GM23338 (cell line): Measurements from ENCODE around the gene BMPR1B. TPM values are rescaled to one million over a fixed set of nuclear protein-coding genes. Genes with fewer than 3 reads are reported as not detected.

Experiments used
- ATAC-seq: fragments of 200-7000 bp; cut with Tn5 transposase; 3 replicates; pipeline ENCODE4 v1.9.1; 2020
- DNase-seq: peaks from one replicate; pipeline ENCODE4 v3.0.0-alpha.2; 2015; ENCODE audit warnings: low spot score
- H2AFZ ChIP-seq: fragments of 200-600 bp; sonication (generic); 2 replicates; pipeline ENCODE4 v1.8.0; 2016; ENCODE audit warnings: antibody characterized with exemption, mild to moderate bottlenecking, moderate library complexity
- H3F3A ChIP-seq: fragments of 200-600 bp; sonication (generic); replicated peaks from 2 replicates; pipeline ENCODE4 v1.8.0; 2017; ENCODE audit warnings: antibody characterized with exemption, mixed run types, low read depth
- H3K27ac ChIP-seq: fragments of 200-600 bp; sonication (generic); 2 replicates; pipeline ENCODE4 v1.6.1; 2016; ENCODE audit warnings: low read depth
- H3K27me3 ChIP-seq: fragments of 200-600 bp; sonication (generic); 2 replicates; pipeline ENCODE4 v1.8.0; 2016; ENCODE audit warnings: mild to moderate bottlenecking, mixed run types, moderate library complexity; ENCODE audit not compliant: insufficient read depth
- H3K36me3 ChIP-seq: fragments of 200-600 bp; sonication (generic); 2 replicates; pipeline ENCODE4 v1.8.0; 2016; ENCODE audit warnings: mild to moderate bottlenecking; ENCODE audit not compliant: insufficient read depth
- H3K4me1 ChIP-seq: fragments of 200-600 bp; sonication (generic); 2 replicates; pipeline ENCODE4 v1.8.0; 2016; ENCODE audit warnings: mild to moderate bottlenecking, moderate library complexity; ENCODE audit not compliant: insufficient read depth
- H3K4me2 ChIP-seq: fragments of 200-600 bp; sonication (generic); 2 replicates; pipeline ENCODE4 v1.7.1; 2017; ENCODE audit warnings: mixed run types
- H3K4me3 ChIP-seq: fragments of 200-600 bp; sonication (generic); 2 replicates; pipeline ENCODE4 v1.6.1; 2016; ENCODE audit warnings: mixed run types
- H3K79me2 ChIP-seq: fragments of 200-600 bp; sonication (generic); replicated peaks from 2 replicates; pipeline ENCODE4 v1.8.0; 2017; ENCODE audit warnings: mild to moderate bottlenecking; ENCODE audit not compliant: insufficient read depth
- H3K9me2 ChIP-seq: fragments of 200-600 bp; sonication (generic); 2 replicates; pipeline ENCODE4 v1.8.0; 2017; ENCODE audit not compliant: insufficient read depth
- H4K20me1 ChIP-seq: fragments of 200-600 bp; sonication (generic); replicated peaks from 2 replicates; pipeline ENCODE4 v1.8.0; 2017; ENCODE audit warnings: mild to moderate bottlenecking; ENCODE audit not compliant: insufficient read depth
- H3K27ac Mint-ChIP-seq: 2 replicates; pipeline ENCODE4 v1.8.0; 2020; ENCODE audit warnings: inconsistent platforms, mild to moderate bottlenecking, moderate library complexity, mixed read lengths
- H3K27me3 Mint-ChIP-seq: 3 replicates; pipeline ENCODE4 v1.8.0; 2022; ENCODE audit warnings: low read depth, mild to moderate bottlenecking, moderate library complexity, mixed read lengths, inconsistent platforms; ENCODE audit not compliant: insufficient read depth, poor library complexity
- H3K36me3 Mint-ChIP-seq: 3 replicates; pipeline ENCODE4 v1.8.0; 2021; ENCODE audit warnings: low read depth, mild to moderate bottlenecking, inconsistent platforms, moderate library complexity, mixed read lengths
- H3K4me1 Mint-ChIP-seq: 3 replicates; pipeline ENCODE4 v1.8.0; 2020; ENCODE audit warnings: mild to moderate bottlenecking, inconsistent platforms, mixed read lengths
- H3K4me3 Mint-ChIP-seq: 3 replicates; pipeline ENCODE4 v1.8.0; 2021; ENCODE audit warnings: moderate library complexity, mild to moderate bottlenecking, inconsistent platforms, mixed read lengths
- H3K9me3 Mint-ChIP-seq: 3 replicates; pipeline ENCODE4 v1.8.0; 2020; ENCODE audit warnings: moderate library complexity, mild to moderate bottlenecking, inconsistent platforms, mixed read lengths
- CREB1 ChIP-seq: fragments of 250-450 bp; sonication (Bioruptor Pico); IDR thresholded peaks from 2 replicates; pipeline ENCODE4 v1.5.0; 2020; ENCODE audit warnings: low read depth, mild to moderate bottlenecking, moderate library complexity
- EZH2 ChIP-seq: fragments of 200-600 bp; sonication (generic); IDR thresholded peaks from one replicate; pipeline ENCODE4 v1.8.0; 2017; ENCODE audit warnings: antibody characterized with exemption, mild to moderate bottlenecking, low read depth; ENCODE audit not compliant: unreplicated experiment
- EZH2phosphoT487 ChIP-seq: fragments of 200-600 bp; sonication (generic); IDR thresholded peaks from one replicate; pipeline ENCODE4 v1.8.1; 2018; ENCODE audit warnings: antibody characterized with exemption; ENCODE audit not compliant: unreplicated experiment
- JUNB ChIP-seq: IDR thresholded peaks from one replicate; pipeline ENCODE4 v1.6.1; 2016; ENCODE audit warnings: antibody characterized with exemption; ENCODE audit not compliant: unreplicated experiment
- NANOG ChIP-seq: IDR thresholded peaks from 2 replicates; pipeline ENCODE4 v1.6.1; 2016; ENCODE audit warnings: antibody characterized with exemption, borderline replicate concordance
- POLR2AphosphoS5 ChIP-seq: IDR thresholded peaks from 2 replicates; pipeline ENCODE4 v1.6.1; 2016; ENCODE audit warnings: antibody characterized with exemption, low read depth
- STAT1 ChIP-seq: IDR thresholded peaks from one replicate; pipeline ENCODE4 v1.6.1; 2016; ENCODE audit warnings: antibody characterized with exemption; ENCODE audit not compliant: unreplicated experiment
- ZNF114 ChIP-seq: fragments of 250-450 bp; sonication (Bioruptor Pico); IDR thresholded peaks from 2 replicates; pipeline ENCODE4 v1.5.0; 2020; ENCODE audit warnings: mild to moderate bottlenecking, moderate library complexity
- ZNF331 ChIP-seq: fragments of 250-450 bp; sonication (Bioruptor Pico); IDR thresholded peaks from 2 replicates; pipeline ENCODE4 v1.5.0; 2020; ENCODE audit warnings: low read depth, mild to moderate bottlenecking, moderate library complexity
- polyA plus RNA-seq: library from polyadenylated mRNA; unstranded; fragments of >200 nt; fragmentation: Nextera tagmentation; extraction: Ambion mirVana; gene quantifications from 2 replicates; pipeline ENCODE4 v1.2.1, GENCODE V29; 2016
- total RNA-seq: library from RNA; depleted of rRNA; stranded (reverse); fragments of >200 nt; shearing (Covaris generic); gene quantifications from 2 replicates; pipeline ENCODE4 v1.2.3, GENCODE V29; 2014
- TF ChIP-seq, protein P1 (sequence below): IDR thresholded peaks from one replicate; pipeline ENCODE4 v1.6.1; 2018; ENCODE audit warnings: antibody characterized with exemption; ENCODE audit not compliant: unreplicated experiment
- TF ChIP-seq, protein P2 (sequence below), 2 experiments: fragments of 200-600 bp in 1 of 2; sonication (generic) in 1 of 2; conservative IDR thresholded peaks; 2 replicates each; pipeline versions ENCODE4 v1.5.1 to v1.6.1; 2016 to 2017; ENCODE audit warnings: antibody characterized with exemption in 2 of 2, low read depth in 2 of 2, mild to moderate bottlenecking in 2 of 2, moderate library complexity in 1 of 2
- TF ChIP-seq, protein P3 (sequence below): IDR thresholded peaks from 2 replicates; pipeline ENCODE4 v1.6.1; 2016; ENCODE audit warnings: antibody characterized with exemption
- TF ChIP-seq, protein P4 (sequence below): fragments of 250-450 bp; sonication (Bioruptor Pico); IDR thresholded peaks from 2 replicates; pipeline ENCODE4 v1.5.0; 2020; ENCODE audit warnings: mild to moderate bottlenecking, moderate library complexity

BMPR1B gene
- total and polyA plus RNA-seq, 2 experiments from 2014 or later, result 0.48 to 1.0 TPM

DNA sequence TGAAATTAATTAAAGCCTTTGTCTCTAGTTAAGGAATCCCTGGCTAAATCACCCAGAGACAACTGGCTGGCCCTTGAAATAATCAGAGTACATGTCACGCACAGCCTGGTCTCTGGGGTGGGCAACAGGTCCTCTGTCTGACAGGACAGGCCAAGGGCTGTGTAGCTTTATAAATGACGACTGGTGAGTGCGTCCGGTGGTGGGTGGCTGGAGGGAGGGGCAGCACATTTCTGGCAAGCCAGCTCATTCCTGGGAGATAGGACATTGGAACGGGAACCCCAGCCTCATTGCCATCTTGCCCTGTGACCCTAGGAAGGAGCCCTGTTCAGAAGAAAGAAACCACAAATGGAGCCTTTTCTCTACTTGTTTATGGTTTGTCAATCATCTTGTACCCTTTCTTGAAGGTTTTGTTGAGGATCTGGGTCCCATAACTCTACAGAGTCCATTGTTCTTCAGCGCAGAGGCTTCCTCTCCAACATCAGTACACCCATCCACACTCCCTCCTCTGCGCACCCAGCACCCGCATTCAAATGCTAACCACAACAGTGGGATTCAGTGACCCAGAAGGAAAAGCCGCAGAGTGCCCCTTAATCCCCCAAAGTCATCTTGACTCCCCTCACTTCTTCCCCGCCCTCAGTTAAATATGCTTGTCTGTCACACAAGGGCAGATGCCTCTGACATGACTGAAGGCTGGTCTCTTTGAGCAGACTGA, 422.9 kb downstream of the BMPR1B start:
- Histone ChIP-seq H3K36me3 (no peaks in the 10 kb centered on the region), H3F3A (no peaks in the 10 kb centered on the region), H3K4me3 (0 out of 2 replicates have a peak overlapping the region, but pooled peaks have one; percentile 26), H4K20me1 (no peaks in the 10 kb centered on the region), H3K4me2 (0 out of 2 replicates have a peak overlapping the region, but pooled peaks have one; percentile 60), H3K79me2 (no peaks in the 10 kb centered on the region), H3K27me3 (no peaks in the 10 kb centered on the region), H2AFZ (peak overlapping the region; percentile 59), H3K9me2 (no peaks in the 10 kb centered on the region), H3K4me1 (peaks cover 12% of the 10 kb centered on the region), H3K27ac (no peak overlapping the region)
- Mint-ChIP-seq H3K4me1 (peaks cover 18% of the 10 kb centered on the region), H3K36me3 (peaks cover 18% of the 10 kb centered on the region), H3K27ac (no peak overlapping the region), H3K27me3 (peaks cover 10% of the 10 kb centered on the region), H3K9me3 (peaks cover 19% of the 10 kb centered on the region), H3K4me3 (no peak overlapping the region)
- ATAC-seq, result peak; percentile 73
- TF ChIP-seq EZH2phosphoT487 (no peak), ZNF331 (no peak), EZH2 (no peak), NANOG (no peak), ZNF114 (CRISPR knock-in tag) (no peak), JUNB (no peak), POLR2AphosphoS5 (no peak), CREB1 (CRISPR knock-in tag) (no peak), STAT1 (no peak)
- TF ChIP-seq, protein P1, sequence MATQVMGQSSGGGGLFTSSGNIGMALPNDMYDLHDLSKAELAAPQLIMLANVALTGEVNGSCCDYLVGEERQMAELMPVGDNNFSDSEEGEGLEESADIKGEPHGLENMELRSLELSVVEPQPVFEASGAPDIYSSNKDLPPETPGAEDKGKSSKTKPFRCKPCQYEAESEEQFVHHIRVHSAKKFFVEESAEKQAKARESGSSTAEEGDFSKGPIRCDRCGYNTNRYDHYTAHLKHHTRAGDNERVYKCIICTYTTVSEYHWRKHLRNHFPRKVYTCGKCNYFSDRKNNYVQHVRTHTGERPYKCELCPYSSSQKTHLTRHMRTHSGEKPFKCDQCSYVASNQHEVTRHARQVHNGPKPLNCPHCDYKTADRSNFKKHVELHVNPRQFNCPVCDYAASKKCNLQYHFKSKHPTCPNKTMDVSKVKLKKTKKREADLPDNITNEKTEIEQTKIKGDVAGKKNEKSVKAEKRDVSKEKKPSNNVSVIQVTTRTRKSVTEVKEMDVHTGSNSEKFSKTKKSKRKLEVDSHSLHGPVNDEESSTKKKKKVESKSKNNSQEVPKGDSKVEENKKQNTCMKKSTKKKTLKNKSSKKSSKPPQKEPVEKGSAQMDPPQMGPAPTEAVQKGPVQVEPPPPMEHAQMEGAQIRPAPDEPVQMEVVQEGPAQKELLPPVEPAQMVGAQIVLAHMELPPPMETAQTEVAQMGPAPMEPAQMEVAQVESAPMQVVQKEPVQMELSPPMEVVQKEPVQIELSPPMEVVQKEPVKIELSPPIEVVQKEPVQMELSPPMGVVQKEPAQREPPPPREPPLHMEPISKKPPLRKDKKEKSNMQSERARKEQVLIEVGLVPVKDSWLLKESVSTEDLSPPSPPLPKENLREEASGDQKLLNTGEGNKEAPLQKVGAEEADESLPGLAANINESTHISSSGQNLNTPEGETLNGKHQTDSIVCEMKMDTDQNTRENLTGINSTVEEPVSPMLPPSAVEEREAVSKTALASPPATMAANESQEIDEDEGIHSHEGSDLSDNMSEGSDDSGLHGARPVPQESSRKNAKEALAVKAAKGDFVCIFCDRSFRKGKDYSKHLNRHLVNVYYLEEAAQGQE, result no peak
- TF ChIP-seq, protein P2, sequence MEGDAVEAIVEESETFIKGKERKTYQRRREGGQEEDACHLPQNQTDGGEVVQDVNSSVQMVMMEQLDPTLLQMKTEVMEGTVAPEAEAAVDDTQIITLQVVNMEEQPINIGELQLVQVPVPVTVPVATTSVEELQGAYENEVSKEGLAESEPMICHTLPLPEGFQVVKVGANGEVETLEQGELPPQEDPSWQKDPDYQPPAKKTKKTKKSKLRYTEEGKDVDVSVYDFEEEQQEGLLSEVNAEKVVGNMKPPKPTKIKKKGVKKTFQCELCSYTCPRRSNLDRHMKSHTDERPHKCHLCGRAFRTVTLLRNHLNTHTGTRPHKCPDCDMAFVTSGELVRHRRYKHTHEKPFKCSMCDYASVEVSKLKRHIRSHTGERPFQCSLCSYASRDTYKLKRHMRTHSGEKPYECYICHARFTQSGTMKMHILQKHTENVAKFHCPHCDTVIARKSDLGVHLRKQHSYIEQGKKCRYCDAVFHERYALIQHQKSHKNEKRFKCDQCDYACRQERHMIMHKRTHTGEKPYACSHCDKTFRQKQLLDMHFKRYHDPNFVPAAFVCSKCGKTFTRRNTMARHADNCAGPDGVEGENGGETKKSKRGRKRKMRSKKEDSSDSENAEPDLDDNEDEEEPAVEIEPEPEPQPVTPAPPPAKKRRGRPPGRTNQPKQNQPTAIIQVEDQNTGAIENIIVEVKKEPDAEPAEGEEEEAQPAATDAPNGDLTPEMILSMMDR (conservative IDR thresholded peaks at IDR 0.05; ENCODE audit: low read depth in 2 of 2), result no peak
- TF ChIP-seq, protein P3, sequence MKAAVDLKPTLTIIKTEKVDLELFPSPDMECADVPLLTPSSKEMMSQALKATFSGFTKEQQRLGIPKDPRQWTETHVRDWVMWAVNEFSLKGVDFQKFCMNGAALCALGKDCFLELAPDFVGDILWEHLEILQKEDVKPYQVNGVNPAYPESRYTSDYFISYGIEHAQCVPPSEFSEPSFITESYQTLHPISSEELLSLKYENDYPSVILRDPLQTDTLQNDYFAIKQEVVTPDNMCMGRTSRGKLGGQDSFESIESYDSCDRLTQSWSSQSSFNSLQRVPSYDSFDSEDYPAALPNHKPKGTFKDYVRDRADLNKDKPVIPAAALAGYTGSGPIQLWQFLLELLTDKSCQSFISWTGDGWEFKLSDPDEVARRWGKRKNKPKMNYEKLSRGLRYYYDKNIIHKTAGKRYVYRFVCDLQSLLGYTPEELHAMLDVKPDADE, result no peak
- TF ChIP-seq, protein P4, sequence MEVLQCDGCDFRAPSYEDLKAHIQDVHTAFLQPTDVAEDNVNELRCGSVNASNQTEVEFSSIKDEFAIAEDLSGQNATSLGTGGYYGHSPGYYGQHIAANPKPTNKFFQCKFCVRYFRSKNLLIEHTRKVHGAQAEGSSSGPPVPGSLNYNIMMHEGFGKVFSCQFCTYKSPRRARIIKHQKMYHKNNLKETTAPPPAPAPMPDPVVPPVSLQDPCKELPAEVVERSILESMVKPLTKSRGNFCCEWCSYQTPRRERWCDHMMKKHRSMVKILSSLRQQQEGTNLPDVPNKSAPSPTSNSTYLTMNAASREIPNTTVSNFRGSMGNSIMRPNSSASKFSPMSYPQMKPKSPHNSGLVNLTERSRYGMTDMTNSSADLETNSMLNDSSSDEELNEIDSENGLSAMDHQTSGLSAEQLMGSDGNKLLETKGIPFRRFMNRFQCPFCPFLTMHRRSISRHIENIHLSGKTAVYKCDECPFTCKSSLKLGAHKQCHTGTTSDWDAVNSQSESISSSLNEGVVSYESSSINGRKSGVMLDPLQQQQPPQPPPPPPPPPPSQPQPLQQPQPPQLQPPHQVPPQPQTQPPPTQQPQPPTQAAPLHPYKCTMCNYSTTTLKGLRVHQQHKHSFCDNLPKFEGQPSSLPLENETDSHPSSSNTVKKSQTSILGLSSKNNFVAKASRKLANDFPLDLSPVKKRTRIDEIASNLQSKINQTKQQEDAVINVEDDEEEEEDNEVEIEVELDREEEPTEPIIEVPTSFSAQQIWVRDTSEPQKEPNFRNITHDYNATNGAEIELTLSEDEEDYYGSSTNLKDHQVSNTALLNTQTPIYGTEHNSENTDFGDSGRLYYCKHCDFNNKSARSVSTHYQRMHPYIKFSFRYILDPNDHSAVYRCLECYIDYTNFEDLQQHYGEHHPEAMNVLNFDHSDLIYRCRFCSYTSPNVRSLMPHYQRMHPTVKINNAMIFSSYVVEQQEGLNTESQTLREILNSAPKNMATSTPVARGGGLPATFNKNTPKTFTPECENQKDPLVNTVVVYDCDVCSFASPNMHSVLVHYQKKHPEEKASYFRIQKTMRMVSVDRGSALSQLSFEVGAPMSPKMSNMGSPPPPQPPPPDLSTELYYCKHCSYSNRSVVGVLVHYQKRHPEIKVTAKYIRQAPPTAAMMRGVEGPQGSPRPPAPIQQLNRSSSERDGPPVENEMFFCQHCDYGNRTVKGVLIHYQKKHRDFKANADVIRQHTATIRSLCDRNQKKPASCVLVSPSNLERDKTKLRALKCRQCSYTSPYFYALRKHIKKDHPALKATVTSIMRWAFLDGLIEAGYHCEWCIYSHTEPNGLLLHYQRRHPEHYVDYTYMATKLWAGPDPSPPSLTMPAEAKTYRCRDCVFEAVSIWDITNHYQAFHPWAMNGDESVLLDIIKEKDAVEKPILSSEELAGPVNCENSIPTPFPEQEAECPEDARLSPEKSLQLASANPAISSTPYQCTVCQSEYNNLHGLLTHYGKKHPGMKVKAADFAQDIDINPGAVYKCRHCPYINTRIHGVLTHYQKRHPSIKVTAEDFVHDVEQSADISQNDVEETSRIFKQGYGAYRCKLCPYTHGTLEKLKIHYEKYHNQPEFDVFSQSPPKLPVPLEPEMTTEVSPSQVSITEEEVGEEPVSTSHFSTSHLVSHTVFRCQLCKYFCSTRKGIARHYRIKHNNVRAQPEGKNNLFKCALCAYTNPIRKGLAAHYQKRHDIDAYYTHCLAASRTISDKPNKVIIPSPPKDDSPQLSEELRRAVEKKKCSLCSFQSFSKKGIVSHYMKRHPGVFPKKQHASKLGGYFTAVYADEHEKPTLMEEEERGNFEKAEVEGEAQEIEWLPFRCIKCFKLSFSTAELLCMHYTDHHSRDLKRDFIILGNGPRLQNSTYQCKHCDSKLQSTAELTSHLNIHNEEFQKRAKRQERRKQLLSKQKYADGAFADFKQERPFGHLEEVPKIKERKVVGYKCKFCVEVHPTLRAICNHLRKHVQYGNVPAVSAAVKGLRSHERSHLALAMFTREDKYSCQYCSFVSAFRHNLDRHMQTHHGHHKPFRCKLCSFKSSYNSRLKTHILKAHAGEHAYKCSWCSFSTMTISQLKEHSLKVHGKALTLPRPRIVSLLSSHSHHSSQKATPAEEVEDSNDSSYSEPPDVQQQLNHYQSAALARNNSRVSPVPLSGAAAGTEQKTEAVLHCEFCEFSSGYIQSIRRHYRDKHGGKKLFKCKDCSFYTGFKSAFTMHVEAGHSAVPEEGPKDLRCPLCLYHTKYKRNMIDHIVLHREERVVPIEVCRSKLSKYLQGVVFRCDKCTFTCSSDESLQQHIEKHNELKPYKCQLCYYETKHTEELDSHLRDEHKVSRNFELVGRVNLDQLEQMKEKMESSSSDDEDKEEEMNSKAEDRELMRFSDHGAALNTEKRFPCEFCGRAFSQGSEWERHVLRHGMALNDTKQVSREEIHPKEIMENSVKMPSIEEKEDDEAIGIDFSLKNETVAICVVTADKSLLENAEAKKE (CRISPR knock-in tag), result no peak
- DNase-seq, result no peak
